ENCODE results near the gene SLC5A9. TPM values are rescaled to one million over a fixed set of nuclear protein-coding genes. Genes with fewer than 3 reads are reported as not detected.
A peak's percentile ranks its signal among the peaks of the same experiment; 100 is the strongest.

Gene SLC5A9
- total and polyA plus RNA-seq, 2 of the 13 experiments (the other 11 are each of a cell fraction or from before 2014, with no cell fraction given), result 42.0 to 65.0 TPM

DNA sequence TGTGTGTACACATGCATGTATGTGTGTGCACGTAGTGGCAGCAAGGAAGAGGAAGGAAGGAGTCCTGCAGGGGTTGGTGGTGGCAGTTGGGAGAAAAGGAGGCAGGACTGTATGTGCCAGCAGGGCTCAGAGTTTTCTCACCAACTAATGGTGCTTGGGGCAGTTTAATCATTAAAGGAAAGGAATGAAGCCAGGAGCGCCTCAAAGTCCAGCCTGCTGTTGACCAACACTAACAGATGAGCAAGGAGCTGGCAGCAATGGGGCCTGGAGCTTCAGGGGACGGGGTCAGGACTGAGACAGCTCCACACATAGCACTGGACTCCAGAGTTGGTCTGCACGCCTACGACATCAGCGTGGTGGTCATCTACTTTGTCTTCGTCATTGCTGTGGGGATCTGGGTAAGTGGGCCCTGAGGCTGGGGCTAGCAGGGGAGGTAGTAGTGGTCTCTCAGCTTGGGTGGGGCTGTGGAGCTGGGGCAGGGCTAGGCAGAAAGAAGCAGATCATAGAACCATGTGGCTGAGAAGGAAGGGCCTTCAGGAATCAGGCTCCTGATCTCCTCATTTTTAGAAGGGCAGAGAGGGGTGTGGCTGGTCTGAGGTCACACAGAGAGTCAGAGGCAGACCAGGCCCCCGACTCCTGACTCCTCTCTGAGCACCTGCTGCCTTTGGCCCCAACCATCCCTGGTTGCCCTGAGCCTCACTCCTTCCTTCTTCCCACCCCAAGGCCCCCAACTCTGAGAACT is at the start of gene SLC5A9 (continued):
- TF ChIP-seq, protein P1, sequence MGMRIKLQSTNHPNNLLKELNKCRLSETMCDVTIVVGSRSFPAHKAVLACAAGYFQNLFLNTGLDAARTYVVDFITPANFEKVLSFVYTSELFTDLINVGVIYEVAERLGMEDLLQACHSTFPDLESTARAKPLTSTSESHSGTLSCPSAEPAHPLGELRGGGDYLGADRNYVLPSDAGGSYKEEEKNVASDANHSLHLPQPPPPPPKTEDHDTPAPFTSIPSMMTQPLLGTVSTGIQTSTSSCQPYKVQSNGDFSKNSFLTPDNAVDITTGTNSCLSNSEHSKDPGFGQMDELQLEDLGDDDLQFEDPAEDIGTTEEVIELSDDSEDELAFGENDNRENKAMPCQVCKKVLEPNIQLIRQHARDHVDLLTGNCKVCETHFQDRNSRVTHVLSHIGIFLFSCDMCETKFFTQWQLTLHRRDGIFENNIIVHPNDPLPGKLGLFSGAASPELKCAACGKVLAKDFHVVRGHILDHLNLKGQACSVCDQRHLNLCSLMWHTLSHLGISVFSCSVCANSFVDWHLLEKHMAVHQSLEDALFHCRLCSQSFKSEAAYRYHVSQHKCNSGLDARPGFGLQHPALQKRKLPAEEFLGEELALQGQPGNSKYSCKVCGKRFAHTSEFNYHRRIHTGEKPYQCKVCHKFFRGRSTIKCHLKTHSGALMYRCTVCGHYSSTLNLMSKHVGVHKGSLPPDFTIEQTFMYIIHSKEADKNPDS (CRISPR knock-in tag; IDR thresholded peaks at IDR 0.05), result no peak
- TF ChIP-seq KDM5B (CRISPR knock-in tag; IDR thresholded peaks at IDR 0.05; ENCODE audit: borderline replicate concordance) (peak; percentile 52; the same call in 1 of the 2 replicates), ZMYM4 (CRISPR knock-in tag; IDR thresholded peaks at IDR 0.05) (peak; percentile 56), ZNF776 (CRISPR knock-in tag; IDR thresholded peaks at IDR 0.05) (0 out of 2 replicates have a peak, but pooled peaks have one; percentile 64), DRAP1 (CRISPR knock-in tag; IDR thresholded peaks at IDR 0.05) (peak; percentile 79), PAX8 (CRISPR knock-in tag; IDR thresholded peaks at IDR 0.05; ENCODE audit: borderline replicate concordance) (no peak; the same call in 1 of the 2 replicates), POLR2AphosphoS5 (IDR thresholded peaks at IDR 0.05; ENCODE audit: low read depth, low read length) (peak; percentile 90), ZNF501 (CRISPR knock-in tag; IDR thresholded peaks at IDR 0.05) (peak; percentile 42; the same call in 1 of the 2 replicates), ZFX (CRISPR knock-in tag; IDR thresholded peaks at IDR 0.05; ENCODE audit: low read depth) (peak; percentile 91), NCOA2 (CRISPR knock-in tag; IDR thresholded peaks at IDR 0.05) (0 out of 2 replicates have a peak, but pooled peaks have one; percentile 23), SP5 (CRISPR knock-in tag; IDR thresholded peaks at IDR 0.05; ENCODE audit: borderline replicate concordance, low read depth) (no peak), ZNF17 (CRISPR knock-in tag; IDR thresholded peaks at IDR 0.05) (no peak), SMYD3 (CRISPR knock-in tag; IDR thresholded peaks at IDR 0.05) (peak; percentile 63; the same call in 1 of the 2 replicates), NR2F6 (IDR thresholded peaks at IDR 0.05) (0 out of 2 replicates have a peak, but pooled peaks have one; percentile 25), NR2F6 (CRISPR knock-in tag; IDR thresholded peaks at IDR 0.05) (no peak), SP2 (CRISPR knock-in tag; IDR thresholded peaks at IDR 0.05) (0 out of 2 replicates have a peak, but pooled peaks have one; percentile 23), TRAFD1 (CRISPR knock-in tag; IDR thresholded peaks at IDR 0.05; ENCODE audit: borderline replicate concordance) (0 out of 2 replicates have a peak, but pooled peaks have one; percentile 22), ESRRA (CRISPR knock-in tag; IDR thresholded peaks at IDR 0.05; ENCODE audit: low read depth) (peak; percentile 52; the same call in 1 of the 2 replicates)
- TF ChIP-seq, protein P2, sequence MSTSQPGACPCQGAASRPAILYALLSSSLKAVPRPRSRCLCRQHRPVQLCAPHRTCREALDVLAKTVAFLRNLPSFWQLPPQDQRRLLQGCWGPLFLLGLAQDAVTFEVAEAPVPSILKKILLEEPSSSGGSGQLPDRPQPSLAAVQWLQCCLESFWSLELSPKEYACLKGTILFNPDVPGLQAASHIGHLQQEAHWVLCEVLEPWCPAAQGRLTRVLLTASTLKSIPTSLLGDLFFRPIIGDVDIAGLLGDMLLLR (CRISPR knock-in tag; IDR thresholded peaks at IDR 0.05), result peak; percentile 69; the same call in 1 of the 2 replicates
- TF ChIP-seq, protein P3, sequence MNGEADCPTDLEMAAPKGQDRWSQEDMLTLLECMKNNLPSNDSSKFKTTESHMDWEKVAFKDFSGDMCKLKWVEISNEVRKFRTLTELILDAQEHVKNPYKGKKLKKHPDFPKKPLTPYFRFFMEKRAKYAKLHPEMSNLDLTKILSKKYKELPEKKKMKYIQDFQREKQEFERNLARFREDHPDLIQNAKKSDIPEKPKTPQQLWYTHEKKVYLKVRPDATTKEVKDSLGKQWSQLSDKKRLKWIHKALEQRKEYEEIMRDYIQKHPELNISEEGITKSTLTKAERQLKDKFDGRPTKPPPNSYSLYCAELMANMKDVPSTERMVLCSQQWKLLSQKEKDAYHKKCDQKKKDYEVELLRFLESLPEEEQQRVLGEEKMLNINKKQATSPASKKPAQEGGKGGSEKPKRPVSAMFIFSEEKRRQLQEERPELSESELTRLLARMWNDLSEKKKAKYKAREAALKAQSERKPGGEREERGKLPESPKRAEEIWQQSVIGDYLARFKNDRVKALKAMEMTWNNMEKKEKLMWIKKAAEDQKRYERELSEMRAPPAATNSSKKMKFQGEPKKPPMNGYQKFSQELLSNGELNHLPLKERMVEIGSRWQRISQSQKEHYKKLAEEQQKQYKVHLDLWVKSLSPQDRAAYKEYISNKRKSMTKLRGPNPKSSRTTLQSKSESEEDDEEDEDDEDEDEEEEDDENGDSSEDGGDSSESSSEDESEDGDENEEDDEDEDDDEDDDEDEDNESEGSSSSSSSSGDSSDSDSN (CRISPR knock-in tag; IDR thresholded peaks at IDR 0.05), result peak; percentile 63
